Testis (tissue), 2 donors: ENCODE measurements around the gene ZNF280B.

ENCODE experiments used
- CTCF ChIP-seq, 3 experiments: fragments of 450-650 bp in 2 of 3; fragments of 200-600 bp in 1 of 3; sonication (generic) in 1 of 3; IDR thresholded peaks; one replicate each; pipeline ENCODE4 v1.5.1; 2016 to 2019; ENCODE audit warnings: antibody characterized with exemption in 3 of 3, mild to moderate bottlenecking in 2 of 3, moderate library complexity in 1 of 3
- POLR2A ChIP-seq: fragments of 450-650 bp; IDR thresholded peaks from one replicate; pipeline ENCODE4 v1.6.1; 2017; ENCODE audit warnings: antibody characterized with exemption, mild to moderate bottlenecking, moderate library complexity

- TF ChIP-seq CTCF (IDR thresholded peaks at IDR 0.05), result no peak
- no peak for TF ChIP-seq POLR2A
These were observed 46.2 kb upstream of the ZNF280B start for GRCh38 chr22:22554587-22555284.
